ENCODE data around the gene BORCS6.
A peak's percentile ranks its signal among the peaks of the same experiment; 100 is the strongest.
"Not testable (repeated sequence)": the region's sequence is repeated elsewhere in the genome, so short reads cannot be mapped to it uniquely, and the experiment has no call there.

Gene BORCS6

DNA sequence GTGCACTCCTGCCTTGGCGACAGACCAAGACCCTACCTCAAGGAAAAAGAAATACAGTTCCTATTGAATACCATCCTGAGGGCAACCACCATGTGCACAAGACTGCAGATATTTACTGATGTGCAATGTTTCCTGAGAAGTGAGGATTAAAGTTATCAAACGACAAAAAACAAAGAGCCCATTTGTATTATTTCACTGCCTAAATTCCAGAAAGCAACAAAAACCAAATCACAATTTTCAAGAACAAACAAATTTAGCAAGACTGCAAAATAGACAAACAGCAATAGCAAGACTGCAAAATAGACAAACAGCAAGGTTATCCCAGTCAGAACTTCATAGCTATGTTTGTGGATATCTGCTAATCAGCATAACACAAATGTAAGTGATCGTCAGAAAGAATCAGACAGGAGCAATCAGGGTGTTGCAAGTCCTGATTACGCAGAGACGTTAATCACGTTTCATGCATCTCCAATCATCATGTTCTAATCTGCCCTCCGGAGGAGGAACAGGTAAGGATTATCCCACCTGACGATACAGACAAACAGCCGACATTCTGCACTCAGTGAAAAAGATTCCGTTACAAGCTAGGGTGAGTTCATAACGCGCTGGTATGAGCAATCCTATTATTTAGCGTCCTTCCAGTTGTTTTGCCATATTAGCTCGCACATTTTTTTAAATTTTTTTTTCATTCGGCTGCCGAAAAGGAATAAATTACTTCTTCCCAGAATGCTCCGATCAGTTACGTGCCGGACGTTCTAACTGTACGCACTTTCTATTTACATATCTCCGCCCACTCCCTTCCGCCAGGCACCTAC, 16.7 kb downstream of the BORCS6 start:
- DNase-seq (ENCODE audit: low read depth), result peak; percentile 58

DNA sequence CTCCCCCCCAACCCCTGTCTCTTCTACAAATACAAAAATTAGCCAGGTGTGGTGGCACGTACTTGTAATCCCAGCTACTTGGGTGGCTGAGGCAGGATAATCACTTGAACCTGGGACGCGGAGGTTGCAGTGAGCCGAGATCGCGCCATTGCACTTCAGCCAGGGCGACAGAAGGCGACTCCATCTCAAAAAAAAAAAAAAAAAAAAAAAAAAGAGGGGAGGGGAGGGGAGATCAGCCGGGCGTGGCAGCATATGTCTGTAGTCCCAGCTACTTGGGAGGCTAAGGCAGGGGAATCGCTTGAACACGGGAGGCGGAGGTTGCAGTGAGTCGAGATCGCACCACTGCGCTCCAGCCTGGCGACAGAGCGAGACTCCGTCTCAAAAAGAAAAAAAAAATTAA, 19.8 kb downstream of the BORCS6 start:
- DNase-seq (ENCODE audit: low read depth), result not testable (repeated sequence)

DNA sequence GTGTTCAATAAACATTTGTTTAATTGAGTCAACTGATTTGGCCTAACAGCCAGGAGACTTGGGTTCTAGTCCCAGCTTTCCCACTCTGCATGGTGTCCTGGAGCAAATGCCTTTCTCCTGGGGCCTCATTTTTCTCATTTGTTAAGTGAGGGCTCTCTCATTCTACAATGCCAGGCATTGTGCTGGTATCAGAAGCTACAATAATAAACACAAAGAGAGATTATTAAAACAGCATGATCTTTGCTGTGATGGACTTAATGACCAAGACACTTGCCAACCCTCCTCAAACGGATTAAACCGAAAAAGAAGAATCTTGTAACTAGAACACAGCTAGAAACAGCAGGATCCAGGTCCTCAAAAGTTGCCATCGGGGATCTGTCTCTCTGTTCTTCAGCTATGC, 22.5 kb downstream of the BORCS6 start:
- DNase-seq (ENCODE audit: low read depth), result no peak

DNA sequence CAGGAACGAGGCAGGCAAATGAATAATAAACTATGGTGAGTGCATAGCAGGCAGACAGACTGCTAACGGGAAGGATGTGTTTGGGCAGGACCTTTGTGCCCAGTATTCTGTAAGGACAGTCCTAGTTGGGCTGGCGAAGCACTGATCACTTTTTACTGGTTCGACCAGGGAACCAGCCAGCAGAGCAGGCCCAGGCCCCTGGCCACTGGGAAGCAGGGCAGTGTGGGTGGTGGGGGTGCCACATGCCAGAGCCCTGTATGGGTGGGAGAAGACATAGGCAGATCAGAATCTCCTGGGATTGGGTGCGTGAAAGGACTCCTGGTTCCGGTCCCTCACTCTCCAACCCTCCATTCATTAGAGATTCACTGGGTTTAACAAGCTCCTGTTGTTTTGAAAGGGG, 23.2 kb downstream of the BORCS6 start:
- no peak for DNase-seq (ENCODE audit: low read depth)

DNA sequence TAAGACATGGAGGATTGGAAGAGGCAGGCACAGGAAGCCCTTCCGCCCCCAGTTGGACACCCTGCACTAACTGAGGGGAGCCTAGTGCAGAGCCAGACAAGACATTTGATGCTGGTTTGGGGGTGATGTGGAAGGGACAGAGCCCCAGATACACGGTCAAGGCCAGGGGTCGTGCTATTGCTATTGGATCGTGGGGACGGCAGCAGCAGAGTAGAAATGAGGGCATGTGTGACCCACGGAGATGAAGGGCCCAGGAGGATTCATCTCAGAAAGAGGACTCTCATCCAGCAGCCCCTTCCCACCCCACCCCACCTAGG, 25.2 kb downstream of the BORCS6 start:
- DNase-seq (ENCODE audit: low read depth), result no peak

DNA sequence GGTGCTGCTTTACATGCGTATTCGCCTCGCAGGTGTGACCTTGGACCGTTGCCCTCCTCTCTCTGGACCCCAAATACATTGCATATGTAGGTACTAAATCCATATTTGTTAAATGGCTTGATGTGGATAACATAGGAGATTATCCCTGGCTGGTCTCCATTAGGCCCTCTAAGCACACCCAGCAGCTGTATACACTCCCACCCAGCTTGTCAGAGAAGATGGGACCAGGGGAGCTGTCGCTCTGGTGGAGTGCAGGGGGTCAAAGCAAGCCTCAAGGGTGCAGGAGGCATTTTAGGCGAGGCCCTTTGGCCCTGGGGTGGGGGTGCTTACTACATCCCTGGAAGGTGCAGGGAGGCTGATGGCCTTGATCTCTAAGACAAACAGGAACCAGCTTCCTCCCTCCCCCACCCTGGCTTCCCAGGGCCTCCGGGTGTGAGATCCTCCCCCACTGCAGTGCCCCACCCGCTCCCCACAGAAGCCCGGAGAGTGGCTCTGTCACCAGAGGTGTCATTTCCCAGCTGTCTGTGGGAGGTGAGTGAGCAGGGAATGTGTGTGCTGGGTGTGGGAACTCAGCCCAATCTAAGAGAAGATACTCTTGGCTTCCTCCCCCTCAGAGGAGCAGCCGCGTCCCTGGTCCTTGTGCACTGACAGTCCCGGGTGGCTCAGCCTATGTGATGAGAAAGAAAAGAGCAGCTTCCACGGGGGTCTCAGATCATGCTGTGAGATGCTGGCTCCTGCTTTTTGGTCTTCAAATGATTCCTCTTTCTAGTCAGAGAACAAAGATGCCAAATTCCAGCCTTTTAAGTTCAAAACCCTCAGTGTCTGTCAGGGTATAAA, 25.8 kb downstream of the BORCS6 start:
- peak; percentile 60 for DNase-seq (ENCODE audit: low read depth)

DNA sequence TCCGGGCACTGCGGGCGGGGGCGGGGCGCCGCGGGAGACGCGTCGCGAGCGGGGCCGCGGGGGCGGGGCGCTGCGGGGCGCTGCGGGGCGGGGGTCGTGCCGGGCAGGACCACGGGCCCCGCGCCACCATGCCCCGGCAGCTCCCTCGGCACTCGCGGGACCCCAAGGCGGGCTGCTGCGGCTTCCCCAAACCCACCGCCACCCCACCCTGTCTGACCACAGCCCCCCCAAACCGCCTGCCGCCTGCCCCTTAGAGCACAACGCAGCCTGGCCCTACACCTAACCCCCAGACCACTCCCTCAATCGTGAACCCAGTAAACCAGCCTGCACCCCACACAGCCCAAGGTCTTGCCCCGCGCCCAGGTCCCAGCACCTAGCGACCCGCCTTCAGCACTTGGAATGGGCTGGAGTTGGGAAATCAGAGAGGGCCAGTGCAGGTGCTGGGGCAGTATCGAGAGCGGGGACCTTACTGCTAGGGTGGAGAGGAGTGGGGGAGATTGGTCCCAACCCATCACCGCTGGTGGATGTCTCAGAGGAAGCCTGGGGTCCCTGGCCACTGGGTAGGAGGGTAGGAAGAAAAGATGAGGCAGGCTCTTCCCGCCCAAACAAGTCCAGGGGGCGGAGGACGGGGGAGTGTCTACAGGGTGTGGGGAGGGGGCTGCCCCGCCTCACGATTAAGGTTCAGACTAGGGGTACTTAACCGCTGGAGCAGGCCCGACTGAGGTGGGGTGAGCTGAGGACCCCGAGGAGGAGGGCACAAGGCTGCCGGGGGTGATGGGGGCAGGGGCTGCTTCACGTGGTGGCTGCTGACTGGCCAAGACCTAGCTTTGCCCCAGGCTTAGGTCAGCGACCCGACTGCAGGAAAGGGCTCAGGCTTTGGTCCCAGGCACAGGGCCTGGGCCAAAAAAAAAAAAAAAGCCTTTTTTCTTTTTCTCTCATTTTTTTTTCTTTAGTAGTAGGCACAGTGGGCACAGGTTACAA, 26.7 kb downstream of the BORCS6 start:
- DNase-seq (ENCODE audit: low read depth), result no peak

DNA sequence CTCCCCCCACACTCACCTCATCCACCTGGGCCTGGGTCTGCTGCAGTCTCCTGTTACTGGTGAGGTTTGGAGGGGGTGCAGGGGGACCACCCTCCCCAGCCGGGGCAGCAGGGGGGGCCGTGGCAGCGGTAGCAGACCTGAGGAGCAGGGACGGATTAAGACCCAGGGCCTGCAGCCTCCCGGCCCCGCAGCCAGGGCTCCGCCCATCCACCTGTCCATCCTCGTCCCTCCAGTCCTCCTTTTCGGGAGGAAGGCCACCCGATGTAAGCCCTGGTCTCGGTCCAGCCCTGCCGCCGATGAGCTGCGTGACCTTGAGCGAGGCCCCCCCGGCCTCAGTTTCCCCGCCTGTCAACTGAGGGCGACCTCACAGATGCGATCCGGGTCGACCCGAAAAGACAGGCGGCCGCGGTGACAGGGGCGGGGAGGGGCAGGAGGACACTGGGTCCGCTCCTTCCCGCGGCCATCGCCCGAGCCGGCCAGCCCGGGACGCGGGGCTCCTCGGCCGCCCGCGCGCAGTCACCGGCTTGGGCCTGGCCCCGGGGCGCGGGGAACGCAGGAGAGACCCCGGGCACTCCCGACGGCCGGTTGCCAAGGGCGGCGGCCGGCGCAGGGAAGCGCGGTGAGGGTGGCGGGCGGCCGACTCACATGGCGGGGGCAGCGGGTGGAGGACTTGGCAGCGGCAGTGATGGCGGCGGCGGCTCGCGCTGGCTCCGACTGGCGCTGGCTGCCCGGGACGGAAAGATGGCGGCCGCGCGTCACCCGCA, 27.6 kb downstream of the BORCS6 start, which contains the start of gene VAMP2:
TSS of gene VAMP2 (minus strand) at position 716 of the 764 bp plus-strand sequence. CDS start at position 647, 69 bp downstream.
- peak; percentile 67 for DNase-seq (ENCODE audit: low read depth)

DNA sequence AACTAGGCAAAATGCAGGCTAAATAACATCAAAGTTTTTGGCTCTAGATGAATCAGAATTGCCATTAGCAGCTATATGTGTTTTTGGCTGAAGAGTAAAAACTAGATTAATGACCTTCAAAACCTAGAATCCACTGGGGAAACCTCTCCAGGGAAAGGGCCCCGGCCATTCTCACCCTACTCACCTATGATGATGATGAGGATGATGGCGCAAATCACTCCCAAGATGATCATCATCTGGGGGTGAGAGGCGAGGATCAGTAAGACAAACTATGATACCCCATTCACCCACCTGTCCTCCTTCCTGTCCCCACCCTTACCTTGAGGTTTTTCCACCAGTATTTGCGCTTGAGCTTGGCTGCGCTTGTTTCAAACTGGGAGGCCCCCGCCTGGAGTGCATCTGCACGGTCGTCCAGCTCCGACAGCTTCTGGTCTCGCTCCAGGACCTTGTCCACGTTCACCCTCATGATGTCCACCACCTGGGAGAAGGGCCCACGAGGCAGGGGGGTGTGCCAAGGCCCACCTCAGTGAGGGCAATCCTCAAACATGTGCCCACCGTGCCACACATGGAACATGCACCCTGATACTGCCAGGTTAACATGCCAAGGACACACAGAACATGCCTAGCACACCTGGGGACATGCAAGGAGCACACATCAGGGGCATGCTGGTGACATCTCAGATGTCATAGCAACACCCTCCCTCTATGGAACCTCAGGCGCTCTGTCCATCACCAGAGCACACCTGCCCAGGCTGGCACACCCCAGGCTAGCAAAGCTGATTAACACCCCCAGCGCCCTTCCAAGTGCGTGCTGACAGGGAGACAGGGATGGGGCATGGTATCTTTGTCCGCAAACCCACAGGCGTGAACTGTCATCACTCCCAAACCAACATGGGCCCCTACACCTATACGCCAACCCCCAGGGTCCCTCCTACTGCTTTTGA, 28.4 kb downstream of the BORCS6 start:
- DNase-seq (ENCODE audit: low read depth), result no peak

DNA sequence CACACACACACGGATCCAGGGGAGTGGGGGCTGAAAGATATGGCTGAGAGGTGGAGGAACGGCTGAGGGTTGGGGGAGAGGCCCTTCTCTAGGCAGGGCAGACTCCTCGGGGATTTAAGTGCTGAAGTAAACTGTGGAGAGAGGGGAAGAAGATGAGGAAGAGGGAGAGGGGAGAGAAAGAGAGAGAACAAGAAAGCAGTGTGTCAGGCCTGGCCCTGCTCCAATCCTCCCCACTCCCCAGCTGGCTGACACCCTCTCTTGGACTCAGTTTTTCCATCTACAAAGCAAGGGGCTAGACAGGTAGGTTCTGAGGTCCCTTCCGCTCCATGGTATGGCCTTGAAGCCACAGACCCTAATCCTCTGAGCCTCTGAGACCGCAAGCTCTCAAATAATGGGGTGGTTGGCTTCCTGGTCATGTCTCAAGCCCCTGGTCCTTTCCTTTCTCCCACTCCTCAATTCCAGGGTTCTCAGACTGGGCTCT, 29.2 kb downstream of the BORCS6 start:
- DNase-seq (ENCODE audit: low read depth), result no peak

DNA sequence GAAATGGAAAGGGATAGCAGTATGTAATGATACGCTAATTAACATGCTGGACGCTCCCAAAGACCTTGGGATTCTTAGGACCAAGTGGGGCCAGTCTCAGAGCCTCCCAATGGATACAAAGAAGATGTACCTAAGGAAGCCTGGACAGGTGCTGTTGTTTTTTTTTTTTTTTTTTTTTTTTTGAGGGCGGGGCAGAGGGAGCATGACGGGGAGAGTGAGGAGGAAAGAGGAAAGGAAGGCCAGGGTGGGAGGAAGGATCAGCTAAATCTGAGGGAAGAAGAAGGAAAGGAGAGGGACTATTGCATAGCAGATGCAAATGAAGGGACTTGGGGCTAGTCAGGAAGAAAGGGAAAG, 29.8 kb downstream of the BORCS6 start:
- no peak for DNase-seq (ENCODE audit: low read depth)

DNA sequence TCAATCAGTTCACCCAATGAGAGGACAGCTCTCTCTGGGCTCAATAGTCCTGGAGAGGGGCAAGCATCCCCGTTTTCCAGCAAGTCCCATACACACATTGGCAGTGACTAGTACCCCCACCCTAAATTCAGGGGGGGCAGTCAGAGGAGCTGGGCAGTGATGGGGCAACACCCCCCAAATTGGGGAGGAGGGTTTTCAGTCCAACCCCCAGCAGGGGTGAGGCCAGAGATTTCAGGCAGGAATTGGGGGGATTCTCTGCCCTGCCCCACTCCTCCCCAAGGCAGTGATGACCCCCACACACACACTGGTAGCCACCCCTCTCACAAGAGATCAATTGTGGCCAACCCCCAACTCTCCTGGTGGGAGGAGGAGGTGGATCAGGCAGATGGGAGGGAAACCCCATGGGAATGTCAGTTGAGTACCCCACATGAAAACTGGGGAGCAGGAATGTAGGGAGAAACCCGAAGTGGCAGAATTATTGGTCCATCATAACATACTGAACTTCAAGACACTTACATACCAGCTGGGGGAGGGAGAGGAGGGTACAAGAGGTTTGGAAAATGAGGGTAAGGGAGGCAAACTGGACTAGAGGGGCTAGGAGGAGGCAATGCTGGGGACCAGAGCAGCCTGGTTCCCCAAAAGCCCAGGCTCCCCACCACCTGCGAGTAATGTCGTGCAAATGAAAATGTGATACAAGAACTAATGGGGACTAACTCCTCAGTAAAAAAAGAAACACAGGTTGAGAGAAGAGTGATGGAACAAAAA, 30.3 kb downstream of the BORCS6 start:
- no peak for DNase-seq (ENCODE audit: low read depth)

DNA sequence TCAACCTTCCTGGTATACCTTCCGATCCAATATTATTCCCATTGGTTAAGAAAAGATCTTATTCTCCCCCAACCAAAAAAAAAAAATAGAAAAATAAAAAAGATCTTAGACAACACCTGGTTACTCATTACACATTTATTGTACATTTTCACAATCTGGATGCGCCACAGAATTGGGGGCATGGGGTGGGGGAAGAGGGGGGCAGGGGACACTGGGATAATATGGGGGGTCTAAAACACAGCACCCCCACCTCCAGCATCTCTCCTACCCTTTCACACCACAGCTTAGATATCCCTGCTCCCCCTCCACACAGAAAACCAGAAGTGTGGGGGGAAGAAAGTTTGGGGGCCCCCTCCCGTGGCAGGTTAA, 31.0 kb downstream of the BORCS6 start:
- DNase-seq (ENCODE audit: low read depth), result no peak

DNA sequence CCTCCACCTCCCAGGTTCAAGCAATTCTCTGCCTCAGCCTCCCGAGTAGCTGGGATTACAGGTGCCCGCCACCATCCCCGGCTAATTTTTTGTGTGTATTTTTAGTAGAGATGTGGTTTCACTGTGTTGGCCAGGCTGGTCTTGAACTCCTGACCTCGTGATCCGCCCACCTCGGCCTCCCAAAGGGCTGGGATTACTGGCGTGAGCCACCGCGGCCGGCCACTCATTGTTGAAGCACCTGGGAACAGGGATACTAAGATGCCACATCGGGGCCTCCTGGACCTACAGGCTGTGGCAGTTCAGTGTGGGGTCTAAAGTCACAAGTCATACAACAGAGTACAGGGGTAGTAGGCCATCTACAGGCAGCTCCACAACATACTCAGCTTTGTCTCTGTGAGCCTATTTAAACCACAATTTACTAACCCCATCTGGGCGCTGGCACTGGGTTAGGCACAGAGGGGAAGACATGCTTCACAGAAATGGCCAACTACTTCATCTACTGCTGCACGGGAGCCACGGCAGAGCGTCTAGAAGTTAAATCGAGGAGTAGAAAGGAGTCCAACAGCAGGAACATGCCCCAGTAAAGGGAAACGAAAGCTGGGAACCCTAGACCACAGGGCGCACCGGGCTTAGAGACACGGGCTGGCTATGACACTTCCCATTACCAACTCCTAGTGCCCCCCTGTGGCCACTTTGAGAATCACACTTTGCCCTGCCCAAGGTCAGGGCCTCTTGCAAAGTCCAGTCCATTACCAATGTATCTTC, 31.5 kb downstream of the BORCS6 start:
- DNase-seq (ENCODE audit: low read depth), result peak; percentile 76

DNA sequence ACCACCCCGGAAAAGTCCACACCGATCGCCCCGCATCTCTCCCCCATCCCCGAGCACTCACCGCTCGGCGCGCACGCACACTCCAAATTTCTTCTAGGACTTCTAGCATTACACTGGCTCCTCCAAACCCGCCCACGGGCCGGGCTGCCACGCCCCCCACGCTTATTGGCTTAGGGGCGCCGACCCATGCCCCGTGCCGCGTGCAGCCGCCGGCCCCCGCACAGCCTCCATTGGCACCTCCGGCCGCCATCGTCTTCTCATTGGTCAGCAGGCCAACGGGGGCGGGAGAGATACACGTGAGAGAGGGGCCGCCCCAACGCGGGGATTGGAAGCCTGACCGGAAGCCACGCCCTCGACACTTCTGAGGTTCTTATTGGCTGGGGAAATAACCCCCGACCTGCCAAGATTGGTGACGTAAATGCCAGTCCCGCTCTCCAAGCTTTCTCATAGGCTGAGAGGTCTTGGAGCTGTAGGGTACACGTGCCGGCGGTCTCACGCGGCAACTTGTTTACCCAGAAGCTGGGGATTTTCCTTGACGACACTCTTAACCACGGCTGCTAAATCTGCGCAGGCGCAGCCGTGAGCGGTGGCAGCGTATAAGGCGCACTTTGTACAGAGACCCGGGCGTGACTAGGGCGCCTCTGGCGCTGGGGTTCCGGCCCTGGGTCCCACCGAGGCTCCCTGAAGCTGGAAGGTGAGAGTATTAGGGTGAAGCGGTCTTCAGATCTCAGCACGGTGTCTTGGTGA, 33.6 kb downstream of the BORCS6 start:
- peak; percentile 100 for DNase-seq (ENCODE audit: low read depth)

DNA sequence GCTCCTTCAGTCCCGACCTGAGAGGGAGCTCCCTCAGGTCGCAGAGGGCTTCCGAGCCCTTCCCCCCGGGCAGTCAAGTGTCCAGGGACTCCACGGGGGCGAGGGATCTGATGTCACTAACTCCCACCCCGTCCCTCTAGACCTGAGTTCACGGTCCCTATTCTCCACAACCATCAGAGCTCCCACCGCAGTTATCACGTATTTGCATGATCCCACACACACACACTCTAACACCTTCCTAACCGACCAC, 34.1 kb downstream of the BORCS6 start:
- DNase-seq (ENCODE audit: low read depth), result no peak

DNA sequence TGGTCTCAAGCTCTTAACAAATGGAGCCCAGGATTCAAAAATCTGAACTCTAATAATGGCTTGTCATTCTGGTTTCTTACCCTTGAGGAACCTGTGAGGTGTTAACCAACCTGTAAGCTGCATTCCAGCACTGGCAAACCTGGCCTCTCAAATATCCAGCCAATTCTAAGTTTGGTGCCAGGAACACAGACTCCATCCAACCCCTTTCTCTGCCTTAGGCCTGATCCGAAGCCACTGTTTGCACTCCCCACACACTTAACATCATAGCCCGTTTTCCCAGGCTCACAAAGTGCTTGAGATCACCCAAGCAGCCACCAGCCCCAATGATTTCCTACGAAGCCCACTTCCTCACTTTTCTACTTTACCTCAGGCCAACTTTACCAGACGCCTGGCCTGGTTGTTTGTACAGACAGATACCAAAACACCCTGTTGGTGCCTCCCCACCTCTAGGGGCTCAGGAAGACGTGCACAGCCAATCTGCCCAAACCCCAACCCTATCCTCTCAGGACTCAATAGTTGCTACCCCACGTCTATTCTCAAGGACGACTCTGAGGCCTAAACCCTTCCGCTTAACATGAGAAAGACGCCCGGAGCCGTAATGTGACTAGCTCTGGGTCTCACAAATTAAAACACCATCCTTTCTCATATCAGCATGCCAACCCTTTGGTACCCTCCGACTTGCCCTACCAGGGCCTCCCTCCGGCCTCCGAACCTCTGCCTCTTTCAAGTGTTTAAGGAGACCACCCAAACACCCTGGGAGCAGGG, 34.6 kb downstream of the BORCS6 start:
- DNase-seq (ENCODE audit: low read depth), result no peak
